Mononuclear cell (primary cell): ENCODE results near the gene WFIKKN1. TPM values are rescaled to one million over a fixed set of nuclear protein-coding genes. Genes with fewer than 3 reads are reported as not detected.
A peak's percentile ranks its signal among the peaks of the same experiment; 100 is the strongest.

Experiments
- H3K27me3 ChIP-seq: 2 replicates; pipeline ENCODE4 v1.6.0; 2011; ENCODE audit warnings: low read length, control low read depth; ENCODE audit not compliant: insufficient read depth
- H3K4me1 ChIP-seq: 2 replicates; pipeline ENCODE4 v1.5.1; 2011; ENCODE audit warnings: mild to moderate bottlenecking, low read length, control low read depth; ENCODE audit not compliant: insufficient read depth
- H3K4me3 ChIP-seq: 2 replicates; pipeline ENCODE4 v1.5.1; 2011; ENCODE audit warnings: mild to moderate bottlenecking, low read length, moderate library complexity
- H3K9me3 ChIP-seq: 2 replicates; pipeline ENCODE4 v1.5.1; 2011; ENCODE audit warnings: low read depth, mild to moderate bottlenecking, control low read depth, low read length
- total RNA-seq: library from RNA; depleted of rRNA; stranded (reverse); fragments of >200 nt; gene quantifications from one replicate; pipeline ENCODE4 v1.2.3, GENCODE V29; 2012

The WFIKKN1 gene
- total RNA-seq, 1 donor, result 0.31 TPM

GRCh38 chr16:626787-627453, 3.9 kb upstream of the WFIKKN1 start:
- H3K4me3 ChIP-seq, result no peak overlapping the region
- no peaks in the 10 kb centered on the region for H3K9me3 ChIP-seq
- H3K4me1 ChIP-seq, result no peaks in the 10 kb centered on the region
- no peaks in the 10 kb centered on the region for H3K27me3 ChIP-seq

- no peaks in the 10 kb centered on the region for H3K9me3 ChIP-seq
- no peaks in the 10 kb centered on the region for H3K4me1 ChIP-seq
- H3K27me3 ChIP-seq, result no peaks in the 10 kb centered on the region
- H3K4me3 ChIP-seq, result no peak overlapping the region
Measured at GRCh38 chr16:627454-628239, 3.1 kb upstream of the WFIKKN1 start.

GRCh38 chr16:628321-629061, 2.3 kb upstream of the WFIKKN1 start:
- Histone ChIP-seq H3K4me3 (no peak overlapping the region), H3K27me3 (no peaks in the 10 kb centered on the region), H3K9me3 (no peaks in the 10 kb centered on the region), H3K4me1 (no peaks in the 10 kb centered on the region)

- H3K9me3 ChIP-seq, result no peaks in the 10 kb centered on the region
- H3K4me3 ChIP-seq, result no peak overlapping the region
Measured at GRCh38 chr16:629185-629832, 1.5 kb upstream of the WFIKKN1 start.

GRCh38 chr16:629833-630248, 944 bp upstream of the WFIKKN1 start:
- no peaks in the 10 kb centered on the region for H3K9me3 ChIP-seq
- no peaks in the 10 kb centered on the region for H3K27me3 ChIP-seq
- H3K4me1 ChIP-seq, result peaks cover 2% of the 10 kb centered on the region
- H3K4me3 ChIP-seq, result no peak overlapping the region

More at GRCh38 chr16:629185-629832, 1.5 kb upstream of the WFIKKN1 start:
- Histone ChIP-seq H3K4me1 (no peaks in the 10 kb centered on the region), H3K27me3 (no peaks in the 10 kb centered on the region)

- H3K27me3 ChIP-seq, result no peaks in the 10 kb centered on the region
- no peak overlapping the region for H3K4me3 ChIP-seq
- no peaks in the 10 kb centered on the region for H3K9me3 ChIP-seq
- peaks cover 7% of the 10 kb centered on the region for H3K4me1 ChIP-seq
Measured at GRCh38 chr16:630249-630814, 453 bp upstream of the WFIKKN1 start.

GRCh38 chr16:631808-632358, 1.1 kb downstream of the WFIKKN1 start:
- Histone ChIP-seq H3K4me1 (peaks cover 14% of the 10 kb centered on the region), H3K27me3 (no peaks in the 10 kb centered on the region), H3K4me3 (no peak overlapping the region), H3K9me3 (no peaks in the 10 kb centered on the region)

- Histone ChIP-seq H3K27me3 (no peaks in the 10 kb centered on the region), H3K9me3 (no peaks in the 10 kb centered on the region), H3K4me3 (no peak overlapping the region), H3K4me1 (peaks cover 19% of the 10 kb centered on the region)
Measured at GRCh38 chr16:632486-633335, 1.9 kb downstream of the WFIKKN1 start.

GRCh38 chr16:633336-634050, 2.7 kb downstream of the WFIKKN1 start:
- H3K4me1 ChIP-seq, result peaks cover 23% of the 10 kb centered on the region
- no peaks in the 10 kb centered on the region for H3K27me3 ChIP-seq
- H3K4me3 ChIP-seq, result no peak overlapping the region
- H3K9me3 ChIP-seq, result no peaks in the 10 kb centered on the region

- Histone ChIP-seq H3K4me3 (no peak overlapping the region), H3K27me3 (no peaks in the 10 kb centered on the region), H3K4me1 (peaks cover 23% of the 10 kb centered on the region), H3K9me3 (no peaks in the 10 kb centered on the region)
Measured at GRCh38 chr16:634051-634670, 3.4 kb downstream of the WFIKKN1 start.

GRCh38 chr16:634996-635395, 4.2 kb downstream of the WFIKKN1 start:
- H3K4me1 ChIP-seq, result peaks cover 23% of the 10 kb centered on the region
- H3K27me3 ChIP-seq, result no peaks in the 10 kb centered on the region
- H3K9me3 ChIP-seq, result no peaks in the 10 kb centered on the region
- H3K4me3 ChIP-seq, result no peak overlapping the region

- Histone ChIP-seq H3K27me3 (no peaks in the 10 kb centered on the region), H3K4me1 (peaks cover 23% of the 10 kb centered on the region), H3K4me3 (peak overlapping the region; percentile 80), H3K9me3 (no peaks in the 10 kb centered on the region)
Measured at GRCh38 chr16:635573-636205, 4.9 kb downstream of the WFIKKN1 start.
